Activated CD8-positive, alpha-beta memory T cell treated with anti-CD3 and anti-CD28 coated beads for 24 hours (primary cell): ENCODE measurements around the gene TNS4.

Experiments used
- DNase-seq: peaks from one replicate; pipeline ENCODE4 v3.0.0-alpha.2; 2020

TNS4 gene

GRCh38 chr17:40535438-40535837, 34.0 kb upstream of the TNS4 start:
- no peak for DNase-seq

GRCh38 chr17:40534371-40535189, 33.2 kb upstream of the TNS4 start:
- DNase-seq, result no peak

GRCh38 chr17:40533896-40534295, 32.5 kb upstream of the TNS4 start:
- no peak for DNase-seq

- peak; percentile 56 for DNase-seq
Observed at GRCh38 chr17:40532520-40533253, 31.3 kb upstream of the TNS4 start.

GRCh38 chr17:40531051-40531991, 29.9 kb upstream of the TNS4 start:
- DNase-seq, result peak; percentile 90

GRCh38 chr17:40530531-40530994, 29.1 kb upstream of the TNS4 start:
- DNase-seq, result peak; percentile 60

- DNase-seq, result no peak
Observed at GRCh38 chr17:40529991-40530390, 28.6 kb upstream of the TNS4 start.

- peak; percentile 59 for DNase-seq
Observed at GRCh38 chr17:40528692-40529417, 27.4 kb upstream of the TNS4 start.

GRCh38 chr17:40526668-40527067, 25.2 kb upstream of the TNS4 start:
- DNase-seq, result peak; percentile 45

- DNase-seq, result no peak
Observed at GRCh38 chr17:40525294-40525693, 23.9 kb upstream of the TNS4 start.

GRCh38 chr17:40524243-40524965, 23.0 kb upstream of the TNS4 start:
- DNase-seq, result no peak

- peak; percentile 47 for DNase-seq
Observed at GRCh38 chr17:40522961-40523310, 21.5 kb upstream of the TNS4 start.

GRCh38 chr17:40522250-40522960, 21.0 kb upstream of the TNS4 start:
- no peak for DNase-seq

GRCh38 chr17:40520991-40521453, 19.6 kb upstream of the TNS4 start:
- DNase-seq, result no peak

- no peak for DNase-seq
Observed at GRCh38 chr17:40519089-40519775, 17.8 kb upstream of the TNS4 start.

- DNase-seq, result no peak
Observed at GRCh38 chr17:40518401-40519088, 17.1 kb upstream of the TNS4 start.

GRCh38 chr17:40517981-40518380, 16.6 kb upstream of the TNS4 start:
- DNase-seq, result no peak

GRCh38 chr17:40517286-40517662, 15.9 kb upstream of the TNS4 start:
- DNase-seq, result no peak

- peak; percentile 76 for DNase-seq
Observed at GRCh38 chr17:40516581-40517285, 15.3 kb upstream of the TNS4 start.
